ENCODE results near the gene MAST4.

- TF ChIP-seq POLR2A (IDR thresholded peaks at IDR 0.05; ENCODE audit: low read depth, low read length) (no peak), SPI1 (IDR thresholded peaks at IDR 0.05; ENCODE audit: low read depth, low read length) (no peak)
Observed at GRCh38 chr5:67141644-67142043, 545.5 kb downstream of the MAST4 start.

All from GM12891 (cell line).